Measurements from ENCODE around the gene DCAF15. TPM values are rescaled to one million over a fixed set of nuclear protein-coding genes. Genes with fewer than 3 reads are reported as not detected.

The DCAF15 gene
- polyA plus RNA-seq, 3 donors, result 28.5 to 29.4 (median 28.6) TPM

DNA sequence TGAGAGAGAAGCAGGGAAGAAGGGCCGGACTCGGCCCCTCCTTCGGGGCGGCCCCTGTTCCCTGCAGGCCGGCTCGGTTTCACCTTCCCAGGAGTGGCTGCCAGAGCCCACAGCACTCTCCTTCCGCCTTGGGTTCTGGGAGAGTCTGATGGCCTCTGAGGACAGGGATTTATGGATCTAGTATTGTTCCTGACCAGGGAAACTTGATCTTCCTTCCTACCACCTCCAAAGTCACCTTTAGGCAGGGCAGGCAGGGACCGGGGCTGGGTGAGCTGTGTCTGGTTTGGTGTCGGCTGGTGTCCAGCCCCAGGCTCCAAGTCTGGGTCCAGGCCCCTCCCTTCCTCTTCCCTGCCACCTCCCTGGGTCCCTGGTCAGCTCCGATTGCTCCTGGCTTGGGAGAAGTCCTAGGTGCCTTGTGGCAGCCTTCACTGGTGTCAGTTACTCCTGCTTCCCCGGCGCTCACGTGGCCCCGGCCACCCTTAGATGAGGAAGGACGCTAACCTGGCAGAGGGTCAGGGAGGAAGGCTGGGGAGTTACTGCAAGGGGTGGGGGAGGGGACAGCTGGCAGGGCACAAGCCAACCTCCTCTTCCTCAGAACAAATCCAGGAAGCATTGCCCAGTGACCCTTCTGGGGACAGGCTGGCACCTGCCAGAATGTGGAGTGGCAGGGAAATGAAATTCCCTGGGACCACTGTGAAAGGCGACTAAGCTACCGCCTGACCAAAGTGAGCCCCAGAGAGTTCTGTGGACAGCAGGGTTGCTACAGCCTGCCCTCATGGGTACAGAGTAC is 35.0 kb downstream of the DCAF15 start:
- DNase-seq (ENCODE audit: low read depth in 3 of 3, low spot score in 2 of 3), result no peak

DNA sequence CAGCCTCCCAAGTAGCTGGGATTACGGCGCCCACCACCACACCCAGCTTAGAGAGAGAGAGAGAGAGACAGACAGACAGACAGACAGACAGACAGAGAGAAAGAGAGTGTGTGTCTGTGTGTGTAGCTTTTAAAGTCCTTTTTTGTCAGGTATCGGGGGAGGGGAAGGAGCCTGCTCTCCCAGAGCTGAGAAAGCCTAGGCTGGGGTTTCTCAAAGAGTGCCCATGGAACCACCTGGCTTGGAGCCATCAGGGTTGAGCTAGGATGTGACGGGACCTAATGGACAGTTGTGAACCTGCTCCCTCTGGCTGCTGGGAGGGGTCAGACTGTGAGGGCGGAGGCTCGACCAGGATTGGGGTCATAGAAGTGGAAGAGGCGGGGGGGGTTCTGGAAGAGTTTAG is 37.2 kb downstream of the DCAF15 start:
- no peak for DNase-seq (ENCODE audit: low read depth in 3 of 3, low spot score in 2 of 3)

DNA sequence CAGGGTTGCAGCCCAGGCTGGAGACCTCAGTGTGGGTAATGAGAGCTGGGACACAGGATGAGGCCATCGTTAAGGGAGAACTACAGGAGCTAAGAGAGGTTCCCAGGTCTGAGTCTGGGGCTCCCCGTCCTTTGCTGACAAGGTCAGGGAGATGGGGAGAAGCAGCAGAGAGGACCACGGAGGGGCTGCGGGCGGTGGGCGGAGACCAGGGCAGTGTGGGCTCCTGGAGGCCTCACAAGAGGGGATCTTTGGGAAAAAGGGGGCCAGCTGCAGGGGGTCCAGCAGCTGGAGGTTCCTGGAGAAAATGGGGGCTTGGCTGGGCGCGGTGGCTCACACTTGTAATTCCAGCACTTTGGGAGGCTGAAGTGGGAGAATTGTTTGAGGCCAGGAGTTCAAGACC is 37.8 kb downstream of the DCAF15 start:
- no peak for DNase-seq (ENCODE audit: low read depth in 3 of 3, low spot score in 2 of 3)

DNA sequence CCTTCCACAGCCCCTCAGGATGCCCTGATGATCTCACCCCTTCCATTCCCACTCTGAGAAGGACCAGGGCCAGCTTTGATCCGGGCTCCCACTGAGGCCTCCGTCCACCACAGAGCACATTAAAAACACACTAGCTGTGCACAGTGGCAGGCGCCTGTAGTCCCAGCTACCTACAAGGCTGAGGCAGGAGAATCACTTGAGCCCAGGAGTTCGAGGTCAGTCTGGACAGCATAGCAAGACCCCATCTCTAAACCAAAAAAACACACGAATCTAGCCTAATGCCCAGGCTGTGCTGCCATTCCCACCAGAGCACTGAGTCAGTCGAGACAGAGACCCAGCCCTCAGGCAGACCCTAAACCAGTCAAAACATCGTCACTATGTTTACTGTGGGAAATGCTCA is 39.7 kb downstream of the DCAF15 start:
- DNase-seq (ENCODE audit: low read depth in 3 of 3, low spot score in 2 of 3), result no peak

DNA sequence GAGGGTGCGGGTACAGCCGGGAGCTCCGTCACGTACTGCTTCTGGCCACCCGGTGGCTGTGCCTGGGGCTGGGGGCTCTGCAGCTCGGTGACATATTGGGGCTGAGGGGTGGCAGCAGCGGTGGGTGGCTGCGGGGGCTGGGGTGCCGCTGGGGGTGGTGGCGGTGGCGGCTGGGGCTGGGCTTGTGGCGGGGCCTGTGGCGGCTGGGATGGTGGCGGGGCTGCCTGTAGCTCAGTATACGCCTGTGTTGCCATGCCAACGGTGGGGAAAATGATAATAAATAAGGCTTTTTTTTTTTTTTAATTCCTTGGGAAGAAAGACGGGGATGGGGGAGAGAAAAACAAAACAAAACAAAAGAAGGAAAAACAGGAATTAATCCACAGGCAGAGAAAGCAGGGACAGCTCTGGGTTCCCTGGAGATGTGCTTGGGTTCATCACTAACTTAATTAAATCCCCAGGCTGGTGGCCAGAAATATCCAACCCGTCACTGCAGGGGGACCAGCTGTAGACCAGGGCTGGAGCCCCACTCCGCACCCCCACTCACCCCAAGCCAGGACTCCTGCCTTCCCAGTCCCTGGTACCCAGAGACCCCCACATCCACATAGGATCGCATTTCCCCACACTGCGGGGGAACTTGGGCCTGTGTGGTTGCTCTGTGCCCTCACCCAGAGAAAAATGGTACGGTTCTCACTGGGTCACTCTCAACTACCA is 41.4 kb downstream of the DCAF15 start:
- no peak for DNase-seq (ENCODE audit: low read depth in 3 of 3, low spot score in 2 of 3)

DNA sequence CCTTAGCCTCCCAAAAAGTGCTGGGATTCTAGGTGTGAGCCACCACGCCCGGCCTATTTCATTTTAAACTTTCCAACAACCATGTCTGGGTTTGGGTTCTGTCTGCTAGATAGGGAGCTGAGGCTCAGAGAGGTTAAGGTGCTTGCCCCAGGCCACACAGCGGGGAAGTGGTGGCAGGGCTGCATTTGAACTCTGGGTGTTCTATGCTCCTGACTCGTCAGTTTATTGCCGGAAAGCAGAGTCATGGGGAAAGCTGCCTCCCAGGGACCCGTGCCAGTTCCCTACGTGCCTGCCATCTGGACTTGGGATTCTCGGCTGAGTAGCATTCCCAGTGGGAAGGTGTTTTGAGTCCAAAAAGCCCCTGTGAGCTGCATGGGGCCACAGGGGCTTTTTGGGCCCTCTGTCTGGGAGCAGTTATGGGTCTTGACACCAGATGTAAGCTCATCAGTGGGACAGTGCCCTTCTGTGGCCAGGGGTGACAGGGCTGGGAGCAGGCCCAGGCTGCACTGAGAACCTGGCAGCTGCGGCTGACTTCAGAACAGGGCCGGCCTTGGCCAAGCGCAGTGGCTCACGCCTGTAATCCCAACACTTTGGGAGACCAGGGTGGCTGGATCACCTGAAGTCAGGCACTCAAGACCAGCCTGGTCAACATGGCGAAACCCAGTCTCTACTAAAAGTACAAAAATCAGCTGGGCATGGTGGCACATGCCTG is 42.9 kb downstream of the DCAF15 start:
- no peak for DNase-seq (ENCODE audit: low read depth in 3 of 3, low spot score in 2 of 3)

DNA sequence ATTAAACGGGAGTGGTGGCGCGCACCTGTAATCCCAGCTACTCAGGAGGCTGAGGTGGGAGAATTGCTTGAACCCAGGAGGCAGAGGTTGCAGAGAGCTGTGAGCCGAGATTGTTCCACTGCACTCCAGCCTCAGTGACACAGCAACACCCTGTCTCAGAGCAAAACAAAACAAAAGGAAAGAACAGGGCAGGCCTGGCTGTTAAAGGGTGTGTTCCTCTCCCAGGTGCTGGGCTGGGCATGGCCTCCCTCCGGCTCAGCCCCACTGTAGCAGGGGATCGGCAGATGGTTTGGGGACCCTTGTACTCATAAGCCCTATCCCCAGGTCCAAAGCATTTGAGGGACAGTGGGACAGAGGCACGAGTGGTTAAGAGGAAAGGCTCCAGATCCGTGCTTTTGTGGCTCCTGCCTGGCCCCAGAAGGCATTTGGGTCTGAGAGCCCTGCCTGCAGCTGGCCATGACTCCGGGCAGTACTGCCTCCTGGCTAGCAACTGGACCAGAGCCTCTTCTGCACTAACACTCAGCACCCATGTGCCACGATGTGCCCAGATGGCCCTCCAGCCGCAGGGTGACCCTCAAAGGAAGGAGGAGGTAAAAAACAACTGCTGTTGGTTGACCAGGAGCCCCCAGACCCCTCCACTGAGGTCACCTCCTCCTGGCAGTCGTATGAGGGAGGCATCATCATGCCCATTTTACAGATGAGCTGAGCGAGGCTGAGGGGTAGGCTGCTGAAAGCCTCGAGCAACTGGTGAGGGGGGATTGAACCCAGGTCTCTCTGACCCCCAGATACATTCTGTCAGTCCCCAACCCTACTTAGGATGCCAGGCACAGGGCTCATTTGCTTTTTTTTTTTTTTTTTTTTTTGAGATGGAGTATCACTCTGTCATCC is 43.8 kb downstream of the DCAF15 start:
- no peak for DNase-seq (ENCODE audit: low read depth in 3 of 3, low spot score in 2 of 3)

DNA sequence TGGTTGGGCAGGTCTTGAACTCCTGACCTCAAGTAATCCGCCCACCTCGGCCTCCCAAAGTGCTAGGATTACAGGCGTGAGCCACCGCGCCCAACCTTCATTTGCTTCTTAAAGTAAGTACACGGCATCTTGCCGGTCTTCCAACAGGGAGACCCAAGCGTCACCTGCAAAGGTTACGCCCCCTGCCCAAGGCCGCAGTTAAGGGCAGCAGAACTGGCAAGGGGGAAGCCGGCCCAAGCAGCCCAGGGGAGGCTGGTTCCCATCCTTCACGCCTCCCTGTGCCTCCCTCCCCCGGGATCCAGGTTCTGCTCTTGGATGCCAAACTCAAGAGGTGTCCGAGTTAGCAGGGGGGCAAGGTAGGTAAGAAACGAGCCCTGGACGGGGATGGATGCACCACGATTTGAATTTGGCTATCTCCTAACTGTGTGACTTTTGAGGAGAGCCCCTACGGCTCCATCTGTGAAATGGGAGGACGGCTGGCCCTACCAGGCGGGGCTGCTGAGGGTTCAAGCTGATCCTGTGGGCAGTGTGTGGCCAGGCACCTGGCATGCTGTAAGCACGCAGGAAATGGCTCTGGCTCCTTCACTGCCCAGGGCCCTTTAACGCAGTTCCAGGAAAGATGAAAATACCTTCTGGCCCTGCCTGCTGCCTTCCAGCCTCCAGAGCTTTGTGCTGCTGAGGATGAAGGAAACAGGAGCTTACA is 44.8 kb downstream of the DCAF15 start:
- DNase-seq (ENCODE audit: low read depth in 3 of 3, low spot score in 2 of 3), result no peak

DNA sequence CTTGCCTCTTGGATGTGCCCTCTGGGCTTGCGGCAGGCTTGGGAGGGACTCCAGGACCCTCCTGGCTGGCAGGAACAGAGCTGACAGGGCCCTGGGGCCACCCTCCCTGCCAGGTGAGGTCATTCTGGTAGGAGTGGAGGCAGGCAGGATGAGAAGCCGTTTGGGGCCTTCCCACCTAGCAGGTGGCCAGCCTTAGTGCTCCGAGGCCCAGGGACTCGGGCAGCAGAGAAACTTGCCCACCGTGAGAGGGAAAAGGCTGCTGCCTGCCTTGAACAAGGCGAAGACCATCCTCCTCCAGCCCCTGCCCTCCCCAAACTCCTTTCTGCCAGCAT is 45.3 kb downstream of the DCAF15 start:
- no peak for DNase-seq (ENCODE audit: low read depth in 3 of 3, low spot score in 2 of 3)

DNA sequence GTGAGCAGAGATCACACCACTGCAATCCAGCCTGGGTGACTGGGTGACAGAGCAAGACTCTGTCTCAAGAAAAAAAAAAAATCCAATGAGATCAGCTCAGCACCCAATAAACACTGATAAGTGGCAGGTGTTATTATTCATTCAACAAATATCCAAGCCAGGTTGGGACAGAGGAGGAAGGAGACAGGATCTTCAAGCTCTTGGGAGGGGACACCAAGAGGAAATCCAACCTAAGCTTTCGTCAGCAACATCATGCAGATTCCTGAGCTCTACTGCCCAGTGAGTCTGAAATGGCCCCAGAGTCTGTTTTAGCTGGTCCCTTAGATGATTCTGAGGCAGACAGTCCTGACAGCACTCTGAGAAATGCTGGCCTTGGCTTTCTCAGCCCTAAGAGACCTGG is 46.1 kb downstream of the DCAF15 start:
- no peak for DNase-seq (ENCODE audit: low read depth in 3 of 3, low spot score in 2 of 3)

DNA sequence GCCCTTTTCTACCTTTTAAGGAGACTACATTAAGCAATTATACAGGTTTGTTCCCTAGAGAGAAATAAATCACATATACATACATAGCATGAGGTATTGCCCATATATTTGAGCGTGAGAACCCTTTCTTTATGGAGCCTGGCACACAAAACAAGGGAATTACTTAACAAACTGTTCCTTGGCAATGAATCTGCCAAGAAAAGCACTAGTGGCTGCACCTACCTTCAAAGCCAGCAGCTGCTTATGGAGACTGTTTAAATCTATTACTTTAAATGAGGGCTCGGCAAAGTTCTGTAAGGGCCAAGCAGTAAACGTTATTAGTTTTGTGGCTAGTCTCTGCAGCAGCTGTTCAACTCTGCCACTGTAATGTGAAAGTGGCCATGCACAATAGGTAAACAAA is 46.8 kb downstream of the DCAF15 start:
- DNase-seq (ENCODE audit: low read depth in 3 of 3, low spot score in 2 of 3), result no peak

DNA sequence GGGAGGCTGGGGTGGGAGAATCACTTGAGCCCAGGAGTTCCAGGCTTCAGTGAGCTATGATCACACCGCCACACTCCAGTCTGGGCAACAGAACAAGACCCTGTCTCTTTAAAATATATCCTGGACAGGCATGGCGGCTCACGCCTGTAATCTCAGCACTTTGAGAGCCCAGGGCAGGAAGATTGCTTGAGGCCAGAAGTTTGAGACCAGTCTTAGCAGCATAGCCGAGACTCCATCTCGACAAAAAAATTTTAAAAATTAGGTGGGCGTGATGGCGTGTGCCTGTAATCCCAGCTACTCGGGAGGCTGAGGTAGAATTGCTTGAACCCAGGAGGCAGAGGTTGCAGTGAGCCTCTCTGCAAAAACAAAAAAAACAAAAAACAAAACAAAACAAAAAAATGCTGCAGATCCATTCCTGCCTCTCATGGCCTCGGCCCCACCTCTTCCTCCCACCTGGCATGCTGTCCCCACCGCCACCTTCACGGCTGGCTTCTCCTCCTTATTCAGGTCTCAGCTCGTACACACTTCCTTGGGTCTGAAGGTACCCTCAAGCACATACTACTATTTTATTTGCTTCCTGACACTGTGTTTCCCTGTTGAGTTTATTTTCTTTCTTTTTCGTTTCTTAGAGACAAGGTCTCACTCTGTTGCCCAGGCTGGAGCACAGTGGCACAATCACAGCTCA is 48.5 kb downstream of the DCAF15 start:
- DNase-seq (ENCODE audit: low read depth in 3 of 3, low spot score in 2 of 3), result no peak

DNA sequence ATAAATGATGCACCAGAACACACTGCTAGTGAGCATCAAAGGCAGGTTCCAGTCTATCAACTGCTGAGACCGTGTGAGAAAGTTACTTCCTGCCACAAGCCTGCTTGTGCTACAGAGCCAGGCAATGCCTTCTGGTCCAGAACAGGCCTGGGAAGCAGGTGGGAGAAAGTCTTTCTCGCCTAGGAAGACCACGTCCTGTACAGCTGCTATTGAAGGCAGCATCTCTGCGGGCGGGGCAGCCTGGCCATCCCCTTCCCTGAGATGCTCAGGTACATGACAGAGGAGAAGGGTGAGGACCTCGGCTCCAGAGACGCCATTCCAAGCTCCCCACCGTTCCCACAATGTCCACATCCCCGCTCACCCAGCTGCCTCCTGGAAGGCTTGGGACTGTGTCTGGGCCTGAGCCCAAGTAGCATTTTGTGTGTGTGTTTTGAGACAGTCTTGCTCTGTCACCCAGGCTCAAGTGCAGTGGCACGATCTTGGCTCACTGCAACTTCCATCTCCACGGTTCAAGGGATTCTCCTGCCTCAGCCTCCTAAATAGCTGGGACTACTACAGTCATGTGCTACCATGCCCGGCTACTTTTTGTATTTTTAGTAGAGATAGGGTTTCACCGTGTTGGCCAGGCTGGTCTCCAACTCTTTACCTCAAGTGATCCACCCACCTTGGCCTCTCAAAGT is 50.4 kb downstream of the DCAF15 start:
- no peak for DNase-seq (ENCODE audit: low read depth in 3 of 3, low spot score in 2 of 3)

DNA sequence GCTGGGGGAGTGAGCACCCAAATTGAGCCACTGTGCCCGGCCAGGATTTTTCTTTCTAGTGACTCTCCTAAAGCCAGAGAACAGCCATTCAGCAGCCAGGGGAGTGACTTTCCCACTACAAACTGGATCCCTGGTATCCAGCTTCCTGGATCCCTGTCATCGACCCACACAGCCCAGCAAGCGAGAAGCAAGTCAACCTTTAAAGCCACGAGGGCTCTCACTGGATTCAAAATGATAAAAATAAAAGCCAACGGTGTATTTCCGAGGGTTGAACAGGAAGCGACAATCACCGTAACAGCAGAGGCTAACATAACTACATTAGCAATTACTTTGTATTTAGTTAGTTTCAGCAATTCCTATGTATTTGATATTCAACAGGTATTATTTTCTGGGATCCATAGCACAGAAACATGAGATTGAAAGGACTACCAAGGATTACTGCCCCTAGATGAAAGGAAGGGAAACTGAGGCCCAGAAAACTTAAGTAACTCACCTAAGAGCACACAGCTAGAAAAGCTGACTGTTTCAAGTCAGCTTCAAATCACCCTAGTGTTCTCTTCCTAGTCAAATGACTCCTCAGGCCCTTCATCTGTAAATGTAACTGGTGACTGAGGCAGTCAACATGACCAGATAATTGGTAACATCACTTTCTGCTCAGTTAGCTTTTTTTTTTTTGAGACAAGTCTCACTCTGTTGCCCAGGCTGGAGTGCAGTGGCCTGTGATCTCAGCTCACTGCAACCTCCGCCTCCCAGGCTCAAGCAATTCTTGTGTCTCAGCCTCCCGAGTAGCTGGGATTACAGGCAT is 51.1 kb downstream of the DCAF15 start:
- no peak for DNase-seq (ENCODE audit: low read depth in 3 of 3, low spot score in 2 of 3)

DNA sequence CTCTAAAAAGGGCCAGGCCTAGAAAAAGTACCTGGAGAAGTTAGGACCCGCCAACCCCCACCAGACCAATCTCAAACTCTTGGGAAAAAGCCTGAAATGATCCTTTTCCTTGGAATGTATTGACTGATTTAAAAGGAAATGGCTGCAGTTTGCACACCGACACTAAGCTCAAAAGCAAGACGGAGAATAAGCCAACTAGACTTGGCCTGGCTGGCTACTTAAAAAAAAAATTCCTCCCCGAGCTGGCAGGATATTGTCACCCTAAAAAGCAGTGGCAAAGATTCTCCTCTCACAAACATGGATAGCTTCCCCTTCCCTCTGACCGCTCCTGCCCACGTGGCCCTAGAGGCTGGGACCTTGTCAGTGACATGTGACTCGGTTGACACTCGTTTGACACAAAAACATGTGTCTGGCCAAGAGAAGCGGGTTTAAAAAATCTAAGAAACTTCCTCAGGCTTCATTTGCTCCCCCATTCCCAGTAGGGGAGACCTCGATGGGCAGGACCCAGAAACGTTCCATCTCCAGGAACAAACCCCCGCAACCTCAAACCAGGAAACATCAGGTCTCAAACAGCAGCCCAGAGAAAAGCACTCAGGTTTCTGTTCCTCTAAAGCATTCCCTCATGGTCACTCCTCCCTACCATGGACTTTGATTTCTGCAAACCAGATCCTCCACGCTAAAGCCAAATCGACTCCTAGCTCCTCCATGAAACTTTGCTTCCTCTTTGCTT is 52.5 kb downstream of the DCAF15 start:
- DNase-seq (ENCODE audit: low read depth in 3 of 3, low spot score in 2 of 3), result no peak

DNA sequence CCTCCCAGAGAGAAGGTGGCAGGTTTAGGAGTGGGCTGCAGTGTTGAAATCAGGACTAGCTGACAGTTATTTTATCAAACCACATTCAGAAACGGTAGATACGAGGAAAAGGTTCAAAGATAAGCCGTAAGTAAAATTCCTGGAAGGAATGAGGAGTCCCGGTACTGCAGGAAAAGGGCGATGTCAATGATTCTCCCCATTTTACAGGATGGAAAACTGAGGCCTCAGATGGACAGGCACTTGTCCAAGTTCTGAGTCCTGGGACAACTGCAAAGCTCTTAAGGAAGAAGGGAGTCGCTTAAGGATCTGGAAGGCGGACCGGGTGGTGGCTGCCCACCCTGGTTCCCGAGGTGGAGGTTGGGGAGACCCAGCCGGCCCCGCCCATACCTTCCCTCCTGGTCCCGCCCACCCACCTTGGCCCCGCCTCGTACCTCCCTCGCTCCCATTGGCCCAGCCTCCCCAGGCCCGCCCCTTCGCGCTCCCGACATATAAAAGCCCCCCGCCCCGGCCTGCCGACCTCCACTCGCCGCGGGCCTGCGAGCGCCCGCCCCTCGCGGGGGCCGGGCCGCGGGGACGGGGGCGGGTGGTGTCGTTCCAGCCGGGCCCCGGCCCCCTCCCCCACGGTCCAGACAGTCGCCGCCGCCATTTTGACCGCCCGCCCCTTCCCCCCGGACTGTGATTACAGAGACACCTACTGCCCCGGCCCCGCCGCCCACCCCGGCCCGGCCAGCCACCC is 53.2 kb downstream of the DCAF15 start:
- DNase-seq (ENCODE audit: low read depth in 3 of 3, low spot score in 2 of 3), result peak in 2 of 3 donors; percentile 74 to 78
